MM.1S (cell line): ENCODE data around the gene ZNF146.

ENCODE experiments used
- DNase-seq: peaks from one replicate; pipeline ENCODE4 v3.0.0-alpha.2; 2015
- H2AFZ ChIP-seq: fragments of 300-600 bp; sonication (generic); 2 replicates; pipeline ENCODE4 v1.6.0; 2016; ENCODE audit warnings: antibody characterized with exemption, low read length
- H3F3A ChIP-seq: fragments of 300-600 bp; sonication (generic); 2 replicates; pipeline ENCODE4 v1.6.1; 2016; ENCODE audit warnings: mild to moderate bottlenecking, antibody characterized with exemption, low read length, moderate library complexity, mixed read lengths; ENCODE audit not compliant: insufficient read depth
- H3K27ac ChIP-seq: fragments of 300-600 bp; sonication (generic); 2 replicates; pipeline ENCODE4 v1.5.1; 2016; ENCODE audit warnings: mild to moderate bottlenecking, low read length
- H3K27me3 ChIP-seq: fragments of 300-600 bp; sonication (generic); replicated peaks from 2 replicates; pipeline ENCODE4 v1.6.0; 2016; ENCODE audit warnings: low read length; ENCODE audit not compliant: insufficient read depth
- H3K36me3 ChIP-seq: fragments of 300-600 bp; sonication (generic); replicated peaks from 2 replicates; pipeline ENCODE4 v1.6.1; 2016; ENCODE audit warnings: mild to moderate bottlenecking, low read length, mixed read lengths; ENCODE audit not compliant: insufficient read depth
- H3K4me1 ChIP-seq: fragments of 300-600 bp; sonication (generic); 2 replicates; pipeline ENCODE4 v1.6.1; 2016; ENCODE audit warnings: low read length, mixed read lengths
- H3K4me2 ChIP-seq: fragments of 300-600 bp; sonication (generic); 2 replicates; pipeline ENCODE4 v1.6.0; 2016; ENCODE audit warnings: low read depth, low read length
- H3K4me3 ChIP-seq: fragments of 300-600 bp; sonication (generic); 2 replicates; pipeline ENCODE4 v1.5.1; 2016; ENCODE audit warnings: low read length, mixed read lengths
- H3K79me2 ChIP-seq: fragments of 300-600 bp; sonication (generic); 2 replicates; pipeline ENCODE4 v1.6.1; 2016; ENCODE audit warnings: mixed run types, low read length, mixed read lengths
- H3K9ac ChIP-seq: fragments of 300-600 bp; sonication (generic); 2 replicates; pipeline ENCODE4 v1.6.1; 2016; ENCODE audit warnings: low read length, mixed read lengths
- H3K9me2 ChIP-seq: fragments of 300-600 bp; sonication (generic); replicated peaks from 2 replicates; pipeline ENCODE4 v1.6.1; 2016; ENCODE audit warnings: mild to moderate bottlenecking, low read length, mixed read lengths; ENCODE audit not compliant: insufficient read depth
- H3K9me3 ChIP-seq: fragments of 300-600 bp; sonication (generic); replicated peaks from 2 replicates; pipeline ENCODE4 v1.6.1; 2016; ENCODE audit warnings: mild to moderate bottlenecking, low read length, mixed read lengths; ENCODE audit not compliant: insufficient read depth
- H4K20me1 ChIP-seq: fragments of 300-600 bp; sonication (generic); 2 replicates; pipeline ENCODE4 v1.6.1; 2016; ENCODE audit warnings: mild to moderate bottlenecking, low read length, moderate library complexity, mixed read lengths; ENCODE audit not compliant: insufficient read depth
- CTCF ChIP-seq: fragments of 300-600 bp; sonication (generic); IDR thresholded peaks from 2 replicates; pipeline ENCODE4 v1.5.1; 2016; ENCODE audit warnings: antibody characterized with exemption, low read length, mixed read lengths
- EZH2 ChIP-seq: fragments of 300-600 bp; sonication (generic); optimal IDR thresholded peaks from 2 replicates; pipeline ENCODE3; 2017; ENCODE audit warnings: low read depth, mild to moderate bottlenecking, antibody characterized with exemption, low read length, mixed read lengths
- EZH2phosphoT487 ChIP-seq: fragments of 300-600 bp; sonication (generic); IDR thresholded peaks from 2 replicates; pipeline ENCODE4 v1.6.1; 2018; ENCODE audit warnings: antibody characterized with exemption, low read length

The ZNF146 gene

DNA sequence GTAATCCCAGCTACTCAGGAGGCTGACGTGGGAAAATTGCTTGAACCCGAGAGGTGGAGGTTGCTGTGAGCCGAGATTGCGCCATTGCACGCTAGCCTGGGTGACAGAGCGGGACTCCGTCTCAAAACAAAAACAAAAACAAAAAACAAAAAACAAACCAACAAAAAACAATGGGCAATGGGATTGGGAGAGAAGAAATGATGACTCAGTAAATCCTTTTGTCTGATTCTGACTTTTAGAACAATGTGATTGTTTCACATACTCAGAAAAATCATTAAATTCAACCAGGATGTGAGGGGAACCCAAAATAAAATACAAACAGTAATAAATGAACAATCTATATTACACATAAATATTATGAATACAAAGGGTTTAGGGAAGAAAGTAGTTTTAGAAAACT is 5.5 kb upstream of the ZNF146 start:
- H4K20me1 ChIP-seq: no peaks in the 10 kb centered on the region
- no peaks in the 10 kb centered on the region for H3K9me3 ChIP-seq
- no peak overlapping the region for H3K9ac ChIP-seq
- no peak overlapping the region for H3K4me2 ChIP-seq
- H3K36me3 ChIP-seq: no peaks in the 10 kb centered on the region
- no peak overlapping the region for H3K27ac ChIP-seq
- peaks cover 7% of the 10 kb centered on the region for H3K79me2 ChIP-seq
- no peak overlapping the region for H2AFZ ChIP-seq
- TF ChIP-seq CTCF: no peak
- no peak for TF ChIP-seq EZH2
- peaks cover 4% of the 10 kb centered on the region; the same call in 1 of the 2 replicates for H3K4me1 ChIP-seq
- H3K27me3 ChIP-seq: no peaks in the 10 kb centered on the region
- H3K4me3 ChIP-seq: no peak overlapping the region
- no peaks in the 10 kb centered on the region for H3K9me2 ChIP-seq
- DNase-seq: no peak
- no peaks in the 10 kb centered on the region for H3F3A ChIP-seq

DNA sequence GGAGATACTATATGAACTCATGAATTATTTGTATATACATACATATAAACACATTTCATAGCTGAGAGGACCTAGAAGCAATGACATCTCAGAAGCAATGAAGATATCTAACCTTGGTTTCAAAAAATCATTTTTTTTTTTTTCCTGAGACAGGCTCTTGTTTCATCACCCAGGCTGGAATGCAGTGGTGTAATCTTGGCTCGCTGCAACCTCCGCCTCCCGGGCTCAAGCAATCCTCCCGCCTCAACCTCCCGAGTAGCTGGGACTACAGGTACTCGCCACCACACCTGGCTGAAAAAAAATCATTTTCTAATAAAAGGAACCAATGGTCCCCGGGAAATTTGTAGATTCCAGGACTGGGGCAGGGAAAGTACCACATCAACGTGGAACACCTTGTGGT is 4.4 kb upstream of the ZNF146 start:
- Histone ChIP-seq H2AFZ (no peak overlapping the region), H4K20me1 (no peaks in the 10 kb centered on the region), H3K27ac (no peak overlapping the region), H3K9me3 (no peaks in the 10 kb centered on the region), H3K79me2 (peaks cover 12% of the 10 kb centered on the region), H3K4me1 (peaks cover 4% of the 10 kb centered on the region; the same call in 1 of the 2 replicates), H3F3A (no peaks in the 10 kb centered on the region), H3K4me3 (no peak overlapping the region), H3K36me3 (no peaks in the 10 kb centered on the region), H3K4me2 (no peak overlapping the region), H3K9me2 (no peaks in the 10 kb centered on the region), H3K27me3 (no peaks in the 10 kb centered on the region), H3K9ac (no peak overlapping the region)
- no peak for TF ChIP-seq EZH2
- no peak for TF ChIP-seq CTCF
- TF ChIP-seq EZH2phosphoT487: no peak
- DNase-seq: no peak

- Histone ChIP-seq H4K20me1 (no peaks in the 10 kb centered on the region), H3K4me3 (no peak overlapping the region), H2AFZ (no peak overlapping the region), H3K36me3 (no peaks in the 10 kb centered on the region), H3K79me2 (peaks cover 34% of the 10 kb centered on the region), H3K27me3 (no peaks in the 10 kb centered on the region), H3K9ac (no peak overlapping the region), H3K9me2 (no peaks in the 10 kb centered on the region), H3K4me1 (peaks cover 4% of the 10 kb centered on the region; the same call in 1 of the 2 replicates), H3K27ac (no peak overlapping the region), H3F3A (no peaks in the 10 kb centered on the region), H3K9me3 (no peaks in the 10 kb centered on the region), H3K4me2 (no peak overlapping the region)
- no peak for DNase-seq
- TF ChIP-seq EZH2phosphoT487: no peak
- no peak for TF ChIP-seq CTCF
- no peak for TF ChIP-seq EZH2
Measured at GRCh38 chr19:36212895-36213294, 2.0 kb upstream of the ZNF146 start.
